Dermis blood vessel endothelial cell (primary cell): ENCODE measurements around the gene PDE2A. TPM values are rescaled to one million over a fixed set of nuclear protein-coding genes. Genes with fewer than 3 reads are reported as not detected.

Experiments used
- DNase-seq: peaks from one replicate; pipeline ENCODE4 v3.0.0; 2010
- total RNA-seq: library from RNA; depleted of rRNA; stranded (reverse); fragments of >200 nt; gene quantifications from 2 replicates; pipeline ENCODE4 v1.2.3, GENCODE V29; 2014

PDE2A gene
- total RNA-seq, 1 donor from 2014 or later: 351 TPM

- DNase-seq: peak; percentile 41
These were observed 39.6 kb downstream of the PDE2A start for GRCh38 chr11:72634472-72635095.

- DNase-seq: no peak
These were observed 40.2 kb downstream of the PDE2A start for GRCh38 chr11:72634016-72634415.

- no peak for DNase-seq
These were observed 41.2 kb downstream of the PDE2A start for GRCh38 chr11:72633068-72633467.

- DNase-seq: peak; percentile 93
These were observed 42.2 kb downstream of the PDE2A start for GRCh38 chr11:72631806-72632731.

- DNase-seq: no peak
These were observed 43.9 kb downstream of the PDE2A start for GRCh38 chr11:72630104-72630852.

- no peak for DNase-seq
These were observed 45.0 kb downstream of the PDE2A start for GRCh38 chr11:72629266-72629665.

- no peak for DNase-seq
These were observed 46.5 kb downstream of the PDE2A start for GRCh38 chr11:72627594-72628281.

- no peak for DNase-seq
These were observed 47.7 kb downstream of the PDE2A start for GRCh38 chr11:72626414-72626936.

GRCh38 chr11:72625691-72626413, 48.4 kb downstream of the PDE2A start:
- DNase-seq: peak; percentile 87

- peak; percentile 72 for DNase-seq
These were observed 49.6 kb downstream of the PDE2A start for GRCh38 chr11:72624496-72625201.

GRCh38 chr11:72623052-72623451, 51.2 kb downstream of the PDE2A start:
- DNase-seq: no peak

- DNase-seq: no peak
These were observed 53.1 kb downstream of the PDE2A start for GRCh38 chr11:72621008-72621610.

GRCh38 chr11:72618803-72619202, 55.4 kb downstream of the PDE2A start:
- no peak for DNase-seq

GRCh38 chr11:72617080-72617762, 57.0 kb downstream of the PDE2A start:
- DNase-seq: no peak

GRCh38 chr11:72616655-72617054, 57.6 kb downstream of the PDE2A start:
- DNase-seq: no peak

- no peak for DNase-seq
These were observed 58.9 kb downstream of the PDE2A start for GRCh38 chr11:72615329-72615728.

- DNase-seq: no peak
These were observed 59.8 kb downstream of the PDE2A start for GRCh38 chr11:72614381-72614780.

GRCh38 chr11:72613977-72614376, 60.2 kb downstream of the PDE2A start:
- DNase-seq: no peak

GRCh38 chr11:72613450-72613849, 60.8 kb downstream of the PDE2A start:
- DNase-seq: no peak

- peak; percentile 22 for DNase-seq
These were observed 64.7 kb downstream of the PDE2A start for GRCh38 chr11:72609476-72609875.
